Activated naive CD8-positive, alpha-beta T cell treated with anti-CD3 and anti-CD28 coated beads, Interleukin-2, amount 50 U/mL, for 24 hours (primary cell): ENCODE measurements around the gene LRRC28.
A peak's percentile ranks its signal among the peaks of the same experiment; 100 is the strongest.
"Not testable (repeated sequence)": the region's sequence is repeated elsewhere in the genome, so short reads cannot be mapped to it uniquely, and the experiment has no call there.

ENCODE experiments used
- ATAC-seq: fragments of 150-1000 bp; cut with Tn5 transposase; one replicate; pipeline ENCODE4 v1.10.0; 2021
- DNase-seq: peaks from one replicate; pipeline ENCODE4 v3.0.0; 2021
- H3K27ac Mint-ChIP-seq: one replicate; pipeline ENCODE4 v1.8.0; 2021; ENCODE audit warnings: mild to moderate bottlenecking, mixed read lengths
- H3K27me3 Mint-ChIP-seq: one replicate; pipeline ENCODE4 v1.8.0; 2021; ENCODE audit warnings: mixed read lengths
- H3K36me3 Mint-ChIP-seq: one replicate; pipeline ENCODE4 v1.8.0; 2021; ENCODE audit warnings: low read depth, mixed read lengths
- H3K4me1 Mint-ChIP-seq: one replicate; pipeline ENCODE4 v1.8.0; 2021; ENCODE audit warnings: mixed read lengths
- H3K4me3 Mint-ChIP-seq: one replicate; pipeline ENCODE4 v1.8.0; 2021; ENCODE audit warnings: mild to moderate bottlenecking, moderate library complexity, mixed read lengths
- H3K9me3 Mint-ChIP-seq: one replicate; pipeline ENCODE4 v1.8.0; 2021; ENCODE audit warnings: mixed read lengths

LRRC28 gene

GRCh38 chr15:99399618-99400017 is 148.3 kb downstream of the LRRC28 start:
- ATAC-seq: no peak
- Mint-ChIP-seq H3K36me3 (no peaks in the 10 kb centered on the region), H3K9me3 (peaks cover 6% of the 10 kb centered on the region), H3K27ac (no peak overlapping the region), H3K4me1 (peaks cover 1% of the 10 kb centered on the region), H3K27me3 (no peaks in the 10 kb centered on the region), H3K4me3 (no peak overlapping the region)
- DNase-seq: no peak

- H3K27me3 Mint-ChIP-seq, H3K4me1 Mint-ChIP-seq, ATAC-seq, H3K4me3 Mint-ChIP-seq, H3K9me3 Mint-ChIP-seq, DNase-seq, H3K36me3 Mint-ChIP-seq, H3K27ac Mint-ChIP-seq: not testable (repeated sequence)
Measured at GRCh38 chr15:99401216-99401615, 149.9 kb downstream of the LRRC28 start.

GRCh38 chr15:99402014-99402729 is 150.9 kb downstream of the LRRC28 start:
- H3K27me3 Mint-ChIP-seq: no peaks in the 10 kb centered on the region
- no peak for DNase-seq
- H3K4me1 Mint-ChIP-seq: no peaks in the 10 kb centered on the region
- H3K9me3 Mint-ChIP-seq: no peaks in the 10 kb centered on the region
- ATAC-seq: no peak
- H3K27ac Mint-ChIP-seq: no peak overlapping the region
- H3K36me3 Mint-ChIP-seq: no peaks in the 10 kb centered on the region
- no peak overlapping the region for H3K4me3 Mint-ChIP-seq

- ATAC-seq (no peak), DNase-seq (no peak)
- Mint-ChIP-seq H3K9me3 (no peaks in the 10 kb centered on the region), H3K27ac (no peak overlapping the region), H3K4me3 (no peak overlapping the region), H3K4me1 (peaks cover 9% of the 10 kb centered on the region), H3K27me3 (no peaks in the 10 kb centered on the region), H3K36me3 (no peaks in the 10 kb centered on the region)
Measured at GRCh38 chr15:99403597-99403996, 152.3 kb downstream of the LRRC28 start.

GRCh38 chr15:99404454-99404853 is 153.2 kb downstream of the LRRC28 start:
- no peak for ATAC-seq
- Mint-ChIP-seq H3K4me3 (no peak overlapping the region), H3K9me3 (no peaks in the 10 kb centered on the region), H3K27ac (no peak overlapping the region), H3K4me1 (peaks cover 13% of the 10 kb centered on the region), H3K27me3 (no peaks in the 10 kb centered on the region), H3K36me3 (no peaks in the 10 kb centered on the region)
- no peak for DNase-seq

- DNase-seq: no peak
- no peak overlapping the region for H3K4me3 Mint-ChIP-seq
- no peak for ATAC-seq
- H3K4me1 Mint-ChIP-seq: peaks cover 17% of the 10 kb centered on the region
- no peak overlapping the region for H3K27ac Mint-ChIP-seq
- H3K27me3 Mint-ChIP-seq: no peaks in the 10 kb centered on the region
- no peaks in the 10 kb centered on the region for H3K36me3 Mint-ChIP-seq
- H3K9me3 Mint-ChIP-seq: no peaks in the 10 kb centered on the region
Measured at GRCh38 chr15:99406120-99406519, 154.8 kb downstream of the LRRC28 start.

- Mint-ChIP-seq H3K4me1 (peaks cover 17% of the 10 kb centered on the region), H3K27ac (no peak overlapping the region), H3K9me3 (no peaks in the 10 kb centered on the region), H3K27me3 (no peaks in the 10 kb centered on the region), H3K36me3 (no peaks in the 10 kb centered on the region), H3K4me3 (no peak overlapping the region)
- ATAC-seq: no peak
- DNase-seq: no peak
Measured at GRCh38 chr15:99406716-99407487, 155.6 kb downstream of the LRRC28 start.

- H3K4me3 Mint-ChIP-seq: no peak overlapping the region
Measured at GRCh38 chr15:99407716-99408115, 156.4 kb downstream of the LRRC28 start.

GRCh38 chr15:99408236-99409096 is 157.2 kb downstream of the LRRC28 start:
- peaks cover 17% of the 10 kb centered on the region for H3K4me1 Mint-ChIP-seq
- H3K27me3 Mint-ChIP-seq: no peaks in the 10 kb centered on the region
- no peaks in the 10 kb centered on the region for H3K36me3 Mint-ChIP-seq
- H3K27ac Mint-ChIP-seq: no peak overlapping the region
- H3K4me3 Mint-ChIP-seq: no peak overlapping the region
- H3K9me3 Mint-ChIP-seq: no peaks in the 10 kb centered on the region
- DNase-seq (no peak), ATAC-seq (no peak)

More at GRCh38 chr15:99407716-99408115, 156.4 kb downstream of the LRRC28 start:
- Mint-ChIP-seq H3K27ac (no peak overlapping the region), H3K9me3 (no peaks in the 10 kb centered on the region), H3K4me1 (peaks cover 17% of the 10 kb centered on the region), H3K27me3 (no peaks in the 10 kb centered on the region), H3K36me3 (no peaks in the 10 kb centered on the region)
- DNase-seq (no peak), ATAC-seq (no peak)

GRCh38 chr15:99409097-99409473 is 157.8 kb downstream of the LRRC28 start:
- ATAC-seq: peak; percentile 66
- H3K4me1 Mint-ChIP-seq: peaks cover 17% of the 10 kb centered on the region

GRCh38 chr15:99409560-99409959 is 158.3 kb downstream of the LRRC28 start:
- no peak overlapping the region for H3K27ac Mint-ChIP-seq
- H3K27me3 Mint-ChIP-seq: no peaks in the 10 kb centered on the region
- no peaks in the 10 kb centered on the region for H3K9me3 Mint-ChIP-seq
- DNase-seq (no peak), ATAC-seq (no peak)
- H3K36me3 Mint-ChIP-seq: no peaks in the 10 kb centered on the region
- H3K4me3 Mint-ChIP-seq: no peak overlapping the region
- peaks cover 17% of the 10 kb centered on the region for H3K4me1 Mint-ChIP-seq

More at GRCh38 chr15:99409097-99409473, 157.8 kb downstream of the LRRC28 start:
- DNase-seq: no peak
- no peaks in the 10 kb centered on the region for H3K36me3 Mint-ChIP-seq
- no peaks in the 10 kb centered on the region for H3K27me3 Mint-ChIP-seq
- no peaks in the 10 kb centered on the region for H3K9me3 Mint-ChIP-seq
- no peak overlapping the region for H3K27ac Mint-ChIP-seq
- no peak overlapping the region for H3K4me3 Mint-ChIP-seq

- DNase-seq (no peak), ATAC-seq (no peak)
- Mint-ChIP-seq H3K4me1 (peaks cover 17% of the 10 kb centered on the region), H3K27me3 (no peaks in the 10 kb centered on the region), H3K9me3 (no peaks in the 10 kb centered on the region), H3K27ac (no peak overlapping the region), H3K36me3 (no peaks in the 10 kb centered on the region), H3K4me3 (no peak overlapping the region)
Measured at GRCh38 chr15:99410477-99410876, 159.2 kb downstream of the LRRC28 start.

- peaks cover 17% of the 10 kb centered on the region for H3K4me1 Mint-ChIP-seq
- ATAC-seq: no peak
- no peak overlapping the region for H3K27ac Mint-ChIP-seq
- H3K36me3 Mint-ChIP-seq: no peaks in the 10 kb centered on the region
- no peak for DNase-seq
- H3K4me3 Mint-ChIP-seq: no peak overlapping the region
- no peaks in the 10 kb centered on the region for H3K9me3 Mint-ChIP-seq
- no peaks in the 10 kb centered on the region for H3K27me3 Mint-ChIP-seq
Measured at GRCh38 chr15:99411234-99411633, 160.0 kb downstream of the LRRC28 start.

GRCh38 chr15:99412082-99412481 is 160.8 kb downstream of the LRRC28 start:
- ATAC-seq: no peak
- Mint-ChIP-seq H3K4me3 (no peak overlapping the region), H3K4me1 (peaks cover 17% of the 10 kb centered on the region), H3K27me3 (no peaks in the 10 kb centered on the region), H3K9me3 (no peaks in the 10 kb centered on the region), H3K27ac (no peak overlapping the region), H3K36me3 (no peaks in the 10 kb centered on the region)
- no peak for DNase-seq
